NCI-H1417 treated with DMSO at 0.1 percent for 48 hours (cell line): ENCODE measurements around the gene GRM5.
A peak's percentile ranks its signal among the peaks of the same experiment; 100 is the strongest.
"Not testable (repeated sequence)": the region's sequence is repeated elsewhere in the genome, so short reads cannot be mapped to it uniquely, and the experiment has no call there.

ENCODE experiments used
- DNase-seq: peaks from one replicate; lab custom pipeline; 2025; lab: John Stamatoyannopoulos, UW

The GRM5 gene

GRCh38 chr11:89065651-89066201 lies at the start of gene GRM5:
Gene GRM5 (minus strand): TSS chr11:89065982. CDS start chr11:89047872, 18,110 bp downstream.
- DNase-seq = peak; percentile 45

GRCh38 chr11:89097956-89098355 lies 32.2 kb upstream of the GRM5 start:
- peak; percentile 11 for DNase-seq

GRCh38 chr11:89093806-89094205 lies 28.0 kb upstream of the GRM5 start:
- not testable (repeated sequence) for DNase-seq

- not testable (repeated sequence) for DNase-seq
These were observed 19.2 kb upstream of the GRM5 start for GRCh38 chr11:89084951-89085350.

GRCh38 chr11:89070911-89071310 lies 5.1 kb upstream of the GRM5 start:
- not testable (repeated sequence) for DNase-seq

DNA sequence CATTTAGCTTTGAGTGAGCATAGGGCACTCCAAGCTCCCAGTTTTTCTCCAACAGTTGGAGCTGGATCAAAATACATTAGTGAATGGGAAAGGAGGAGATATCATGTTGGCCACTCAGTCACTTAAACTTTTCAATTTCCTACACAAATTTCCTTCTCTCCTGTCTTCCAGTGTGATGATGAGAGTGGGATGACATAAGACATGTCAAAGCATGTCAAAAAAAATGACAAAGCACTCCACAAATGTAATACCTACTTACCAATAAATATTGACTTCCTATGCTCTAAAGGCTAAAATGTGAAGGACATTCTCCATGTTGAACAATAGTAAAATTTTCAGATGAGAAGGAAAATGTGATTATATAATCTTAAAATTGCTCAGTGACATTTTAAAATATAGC lies 1.5 kb upstream of the GRM5 start:
- no peak for DNase-seq

GRCh38 chr11:89065066-89065465 lies 716 bp downstream of the GRM5 start:
- DNase-seq = no peak

DNA sequence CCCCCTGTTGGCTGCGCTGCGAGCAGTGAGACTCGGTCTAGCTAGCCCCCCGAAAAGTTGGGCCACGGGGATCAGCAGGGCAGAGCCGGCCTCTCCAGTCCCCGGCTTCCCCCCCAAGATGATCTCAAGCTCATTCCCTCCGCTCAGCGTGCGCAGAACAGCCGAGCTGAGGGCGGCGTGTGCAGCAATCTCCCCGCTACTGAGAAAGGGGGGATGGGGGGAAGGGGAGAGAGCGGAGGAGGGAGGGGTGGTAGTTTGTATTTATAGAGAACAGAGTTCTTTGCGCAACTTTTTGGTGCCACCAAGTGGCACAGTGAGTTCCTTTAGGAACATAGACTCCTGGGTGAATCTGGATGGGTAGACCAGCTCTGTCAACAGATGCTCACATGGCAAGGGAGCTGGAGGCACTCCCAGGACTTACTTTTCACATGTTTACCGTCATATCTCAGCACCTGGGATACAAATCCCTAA lies 2.3 kb downstream of the GRM5 start:
- DNase-seq = peak; percentile 4

- not testable (repeated sequence) for DNase-seq
These were observed 2.9 kb downstream of the GRM5 start for GRCh38 chr11:89062771-89063298.

- DNase-seq = not testable (repeated sequence)
These were observed 3.9 kb downstream of the GRM5 start for GRCh38 chr11:89061839-89062238.

DNA sequence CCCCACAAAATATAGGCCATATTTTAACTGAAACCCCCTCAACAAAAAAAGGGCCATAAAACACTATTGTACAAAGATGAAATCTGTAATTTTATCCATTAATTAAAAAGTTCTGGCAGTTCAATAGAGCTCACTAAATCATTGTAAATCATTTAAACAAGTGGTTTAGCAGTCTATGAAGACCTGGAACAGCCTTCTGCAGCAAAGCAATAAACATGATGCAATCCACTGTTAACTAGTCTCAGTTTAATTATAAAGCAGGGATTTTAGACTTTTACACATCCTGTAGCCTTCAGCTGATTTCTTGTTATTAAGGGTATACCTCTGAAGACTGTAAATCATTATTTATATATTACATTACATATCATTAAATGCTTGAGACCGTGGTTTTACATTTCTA lies 8.4 kb downstream of the GRM5 start:
- not testable (repeated sequence) for DNase-seq

DNA sequence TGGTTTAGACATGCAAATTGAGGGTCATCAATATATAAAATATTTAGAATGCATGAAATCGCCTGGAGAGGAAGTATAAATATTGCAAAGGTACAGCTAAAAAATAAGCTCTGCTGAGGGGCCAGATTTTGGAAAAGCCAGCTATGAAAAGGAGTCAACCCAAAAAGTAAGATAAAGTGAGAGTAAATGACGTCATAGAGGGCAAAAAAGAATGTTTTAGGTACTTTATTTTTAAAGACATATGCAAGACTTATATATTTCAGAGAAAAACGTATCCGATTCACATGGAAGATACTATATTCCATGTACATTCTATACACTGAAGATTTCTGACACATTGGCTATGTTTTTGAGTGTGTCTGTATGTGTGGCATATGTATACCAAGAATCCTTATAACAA lies 13.6 kb downstream of the GRM5 start:
- DNase-seq = no peak

DNA sequence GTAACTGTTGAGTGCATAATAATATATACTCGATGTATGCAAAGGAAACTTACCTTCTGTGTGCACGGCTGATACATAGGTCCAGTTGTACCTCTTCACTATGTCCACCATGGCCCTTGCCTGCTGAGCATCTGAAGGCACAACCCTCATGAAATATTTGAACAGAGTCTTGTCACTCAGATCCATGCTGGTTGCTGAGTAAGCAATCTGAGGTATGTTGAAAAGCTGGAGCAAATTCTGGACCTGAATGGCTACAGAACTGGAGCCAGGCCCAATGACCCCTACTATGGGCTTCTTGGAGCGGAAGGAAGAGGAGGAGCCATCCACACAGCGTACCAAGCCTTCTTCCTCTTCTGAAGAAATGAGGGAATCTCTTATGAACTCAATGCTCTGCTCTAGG lies 18.6 kb downstream of the GRM5 start:
- not testable (repeated sequence) for DNase-seq

DNA sequence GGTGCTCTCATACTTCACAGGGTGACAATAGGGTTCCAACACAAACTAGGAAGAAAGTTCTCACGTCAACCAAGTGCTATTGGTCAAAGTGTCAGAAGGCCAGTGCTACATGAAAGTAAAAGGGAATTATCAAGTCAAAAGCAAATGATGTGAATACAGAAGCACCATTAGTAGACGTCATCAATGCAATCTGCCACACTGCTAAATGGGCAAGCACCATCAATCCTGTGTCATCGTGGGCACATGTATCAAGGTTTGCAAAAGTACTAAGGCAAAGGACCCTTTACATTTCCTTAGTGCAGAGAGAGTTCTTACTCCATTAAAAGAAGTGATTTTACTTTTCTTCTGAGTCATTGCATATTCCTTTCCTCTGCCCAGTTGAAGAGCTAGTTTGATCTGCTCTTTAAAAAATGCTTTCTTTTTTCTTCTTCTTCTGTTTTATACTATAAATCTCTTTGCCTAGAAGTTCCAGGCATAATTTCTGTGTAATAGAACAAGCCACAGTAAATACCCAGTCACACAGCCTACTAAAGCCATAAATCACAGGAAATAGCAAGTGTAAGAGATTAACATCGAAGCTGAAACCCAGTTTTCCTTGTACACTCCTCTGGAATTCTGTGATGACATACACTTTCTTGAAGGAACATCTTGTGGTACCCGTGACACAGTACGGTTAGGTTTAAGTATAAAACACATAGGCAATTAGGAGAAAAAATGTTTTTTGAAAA lies 21.8 kb downstream of the GRM5 start:
- DNase-seq = not testable (repeated sequence)

DNA sequence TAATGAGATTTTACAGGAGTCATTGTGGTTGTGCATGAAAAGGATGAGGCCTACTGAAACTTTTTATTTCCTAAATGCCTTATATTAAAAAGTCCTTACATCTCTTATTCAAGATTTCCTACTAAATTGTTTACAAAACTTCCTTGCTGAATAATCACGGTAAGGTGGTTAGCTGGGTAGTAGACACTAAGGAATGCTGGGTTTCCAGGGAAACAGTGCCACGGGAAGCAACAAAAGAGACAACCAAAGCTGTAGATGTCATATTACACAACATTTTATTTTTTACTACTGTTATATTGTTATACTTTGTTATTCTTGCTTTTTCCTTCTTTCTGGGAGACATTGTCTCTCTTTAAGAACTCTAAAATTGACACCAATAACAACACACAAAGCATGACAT lies 36.1 kb downstream of the GRM5 start:
- not testable (repeated sequence) for DNase-seq

- no peak for DNase-seq
These were observed 44.4 kb downstream of the GRM5 start for GRCh38 chr11:89021339-89021738.

GRCh38 chr11:89019827-89020547 lies 45.8 kb downstream of the GRM5 start:
- DNase-seq = not testable (repeated sequence)

DNA sequence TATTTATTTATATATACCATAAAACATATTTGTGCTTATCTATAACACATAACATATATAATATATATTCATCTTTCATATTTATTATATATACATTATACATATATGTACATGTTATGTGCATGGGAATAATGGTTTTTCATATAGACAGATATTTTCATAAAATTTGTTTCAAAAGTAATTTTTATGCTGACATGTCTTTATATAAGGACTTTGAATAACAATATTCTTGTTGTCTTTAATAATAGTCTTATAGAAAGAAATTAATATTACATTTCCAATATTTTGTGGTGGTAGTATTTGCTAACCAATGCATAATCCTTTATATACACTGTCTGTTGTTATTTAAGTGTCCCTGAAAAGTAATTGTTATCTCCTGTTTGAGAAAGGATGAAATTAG lies 49.6 kb downstream of the GRM5 start:
- no peak for DNase-seq

DNA sequence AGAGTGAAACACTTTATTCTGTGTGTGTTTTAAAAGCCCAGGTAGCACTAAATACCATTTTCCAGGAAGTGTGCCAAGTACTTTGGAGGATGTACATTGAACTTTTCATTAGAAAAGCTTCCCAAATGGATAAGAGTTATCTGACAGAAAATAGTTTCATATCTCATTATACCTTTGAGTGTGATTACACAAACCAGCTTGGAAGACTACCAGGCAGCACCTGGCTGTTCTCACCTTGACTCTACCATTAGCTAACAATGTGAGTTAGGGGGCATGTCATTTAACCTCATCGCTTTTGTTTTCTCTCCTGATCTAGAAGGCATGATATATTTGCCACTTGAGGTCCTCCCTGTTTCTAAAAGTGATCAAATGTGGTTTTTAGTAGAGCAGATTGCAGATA lies 50.2 kb downstream of the GRM5 start:
- DNase-seq = no peak

GRCh38 chr11:89000852-89001251 lies 64.9 kb downstream of the GRM5 start:
- DNase-seq = not testable (repeated sequence)

GRCh38 chr11:88979641-88980040 lies 86.1 kb downstream of the GRM5 start:
- no peak for DNase-seq

DNA sequence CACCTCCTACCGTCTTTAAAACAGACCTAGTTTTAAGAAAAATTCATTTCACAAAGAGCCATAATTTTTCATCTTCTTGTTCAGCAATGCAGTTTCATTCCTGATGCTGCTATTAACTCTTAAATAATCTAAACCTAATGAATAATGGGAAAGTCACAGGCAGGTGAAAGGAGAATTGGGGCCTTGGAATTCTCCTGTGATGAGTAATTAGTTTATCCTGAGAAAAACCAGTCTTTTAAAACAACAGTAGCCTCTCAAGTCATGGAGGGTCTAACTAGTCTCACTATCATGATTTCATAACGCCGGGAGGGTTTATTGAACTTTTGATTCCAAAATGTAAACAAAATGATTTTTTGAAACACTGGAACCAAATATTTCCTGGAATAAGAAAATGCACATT lies 86.8 kb downstream of the GRM5 start:
- DNase-seq = not testable (repeated sequence)

GRCh38 chr11:88975441-88975840 lies 90.3 kb downstream of the GRM5 start:
- not testable (repeated sequence) for DNase-seq
